ENCODE results near the gene CLEC9A.

CLEC9A gene

GRCh38 chr12:10098791-10099190, 68.3 kb downstream of the CLEC9A start, which contains the start of gene CLEC1A:
CLEC1A (minus strand) TSS chr12:10098985; CDS start chr12:10098922, 63 bp downstream.
- TF ChIP-seq L3MBTL2 (conservative IDR thresholded peaks at IDR 0.05) (no peak), ARNT (IDR thresholded peaks at IDR 0.05) (no peak), TARDBP (IDR thresholded peaks at IDR 0.05) (no peak), HDGF (IDR thresholded peaks at IDR 0.05; ENCODE audit: borderline replicate concordance) (no peak), ZNF384 (IDR thresholded peaks at IDR 0.05) (no peak), FOXM1 (IDR thresholded peaks at IDR 0.05; ENCODE audit: borderline replicate concordance) (no peak), CTBP1 (IDR thresholded peaks at IDR 0.05; ENCODE audit: borderline replicate concordance) (no peak)
- TF ChIP-seq, protein P1, sequence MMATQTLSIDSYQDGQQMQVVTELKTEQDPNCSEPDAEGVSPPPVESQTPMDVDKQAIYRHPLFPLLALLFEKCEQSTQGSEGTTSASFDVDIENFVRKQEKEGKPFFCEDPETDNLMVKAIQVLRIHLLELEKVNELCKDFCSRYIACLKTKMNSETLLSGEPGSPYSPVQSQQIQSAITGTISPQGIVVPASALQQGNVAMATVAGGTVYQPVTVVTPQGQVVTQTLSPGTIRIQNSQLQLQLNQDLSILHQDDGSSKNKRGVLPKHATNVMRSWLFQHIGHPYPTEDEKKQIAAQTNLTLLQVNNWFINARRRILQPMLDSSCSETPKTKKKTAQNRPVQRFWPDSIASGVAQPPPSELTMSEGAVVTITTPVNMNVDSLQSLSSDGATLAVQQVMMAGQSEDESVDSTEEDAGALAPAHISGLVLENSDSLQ (IDR thresholded peaks at IDR 0.05) = no peak
- ChIA-PET POLR2A (no interaction called here), CTCF (no interaction called here)
- DNase-seq (ENCODE audit: extremely low spot score) = no peak

DNA sequence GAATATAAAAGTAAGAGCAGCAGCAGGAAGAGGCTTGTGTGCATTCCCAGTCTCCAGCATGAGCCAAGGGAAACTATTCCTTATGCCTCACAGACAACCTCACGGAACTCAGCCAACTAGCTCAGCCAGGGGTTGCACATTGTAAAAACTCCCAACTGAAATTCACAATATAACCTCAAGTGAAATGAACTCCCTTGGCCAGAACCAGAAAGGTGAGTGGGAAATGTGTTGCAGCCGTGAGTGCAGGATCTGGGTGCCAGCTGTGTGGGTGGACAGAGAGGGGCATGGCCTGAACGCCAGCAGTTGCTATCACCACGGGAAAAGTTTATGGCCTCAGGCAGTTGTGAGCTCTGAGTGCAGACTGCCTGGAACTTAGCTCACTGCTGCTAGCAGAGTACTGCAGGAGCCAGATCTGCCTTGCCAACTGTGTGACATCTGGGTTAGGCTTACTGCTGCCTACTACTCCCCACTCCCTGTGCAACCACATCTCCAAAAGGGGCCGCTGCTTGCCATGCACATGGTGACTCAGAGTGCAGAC, 70.6 kb downstream of the CLEC9A start:
- no peak for DNase-seq (ENCODE audit: extremely low spot score)
- ChIA-PET CTCF (interaction anchor here (1.0 kb wide), 1 partner anchor 10 kb away, joined by 5 read pairs; no protein-coding TSS in a partner anchor), POLR2A (no interaction called here)
- TF ChIP-seq ZNF384 (IDR thresholded peaks at IDR 0.05) = no peak
- no peak for TF ChIP-seq TARDBP (IDR thresholded peaks at IDR 0.05)
- TF ChIP-seq L3MBTL2 (conservative IDR thresholded peaks at IDR 0.05) = no peak
- no peak for TF ChIP-seq LEF1 (IDR thresholded peaks at IDR 0.05; ENCODE audit: borderline replicate concordance)

GRCh38 chr12:10101648-10102220, 71.3 kb downstream of the CLEC9A start:
- POLR2A ChIA-PET = no interaction called here
- no peak for DNase-seq (ENCODE audit: extremely low spot score)
- CTCF ChIA-PET = interaction anchor here (1.0 kb wide), 1 partner anchor 11 kb away, joined by 5 read pairs; no protein-coding TSS in a partner anchor
- TF ChIP-seq ZNF384 (IDR thresholded peaks at IDR 0.05) (no peak), FOXM1 (IDR thresholded peaks at IDR 0.05; ENCODE audit: borderline replicate concordance) (no peak), SP1 (IDR thresholded peaks at IDR 0.05) (no peak)

- CTCF ChIA-PET = no interaction called here
- POLR2A ChIA-PET = no interaction called here
- TF ChIP-seq CTBP1 (IDR thresholded peaks at IDR 0.05; ENCODE audit: borderline replicate concordance) = no peak
- no peak for TF ChIP-seq ZNF384 (IDR thresholded peaks at IDR 0.05)
- TF ChIP-seq ELF4 (IDR thresholded peaks at IDR 0.05) = no peak
- no peak for TF ChIP-seq HDGF (IDR thresholded peaks at IDR 0.05; ENCODE audit: borderline replicate concordance)
- no peak for TF ChIP-seq SP1 (IDR thresholded peaks at IDR 0.05)
- no peak for TF ChIP-seq FOXA1 (IDR thresholded peaks at IDR 0.05)
- no peak for TF ChIP-seq SUZ12 (IDR thresholded peaks at IDR 0.05)
- TF ChIP-seq ARNT (IDR thresholded peaks at IDR 0.05) = no peak
- TF ChIP-seq FOXM1 (IDR thresholded peaks at IDR 0.05; ENCODE audit: borderline replicate concordance) = no peak
- no peak for TF ChIP-seq BHLHE40 (IDR thresholded peaks at IDR 0.05; ENCODE audit: borderline replicate concordance)
- DNase-seq (ENCODE audit: extremely low spot score) = no peak
These were observed 71.8 kb downstream of the CLEC9A start for GRCh38 chr12:10102322-10102721.

DNA sequence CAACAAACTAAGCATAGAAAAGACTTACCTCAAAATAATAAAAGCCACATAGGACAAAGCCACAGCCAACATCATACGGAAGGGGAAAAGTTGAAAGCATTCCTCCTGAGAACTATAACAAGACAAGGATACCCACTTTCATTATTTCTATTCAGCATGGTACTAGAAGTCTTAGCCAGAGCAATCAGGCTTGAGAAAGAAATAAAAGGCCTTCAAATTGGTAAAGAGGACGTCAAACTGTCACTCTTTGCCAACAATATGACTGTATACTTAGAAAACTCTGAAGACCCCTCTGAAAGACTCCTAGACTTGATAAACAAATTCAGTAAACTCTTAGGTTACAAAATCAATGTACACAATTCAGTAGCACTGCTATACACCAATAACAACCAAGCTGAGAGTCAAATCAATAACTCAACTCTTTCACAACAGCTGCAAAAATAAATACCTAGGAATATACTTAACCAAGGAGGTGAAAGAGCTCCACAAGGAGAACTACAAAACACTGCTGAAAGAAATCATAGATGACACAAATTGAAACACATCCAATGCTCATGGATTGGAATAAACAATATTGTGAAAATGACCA, 79.9 kb downstream of the CLEC9A start:
- DNase-seq (ENCODE audit: extremely low spot score) = no peak
- no peak for TF ChIP-seq BHLHE40 (IDR thresholded peaks at IDR 0.05; ENCODE audit: borderline replicate concordance)
- TF ChIP-seq, protein P1 (IDR thresholded peaks at IDR 0.05) = no peak
- no peak for TF ChIP-seq CTBP1 (IDR thresholded peaks at IDR 0.05; ENCODE audit: borderline replicate concordance)
- POLR2A ChIA-PET = no interaction called here
- CTCF ChIA-PET = interaction anchor here (0.7 kb wide), 1 partner anchor 1088 kb away, joined by 3 read pairs; no protein-coding TSS in a partner anchor

- TF ChIP-seq NFRKB (IDR thresholded peaks at IDR 0.05) (no peak), SP1 (IDR thresholded peaks at IDR 0.05) (no peak), FOXA1 (IDR thresholded peaks at IDR 0.05) (no peak), ARNT (IDR thresholded peaks at IDR 0.05) (no peak), SUZ12 (IDR thresholded peaks at IDR 0.05) (no peak)
- TF ChIP-seq, protein P1 (IDR thresholded peaks at IDR 0.05) = no peak
- CTCF ChIA-PET = interaction anchor here (0.7 kb wide), 1 partner anchor 1087 kb away, joined by 3 read pairs; no protein-coding TSS in a partner anchor
- POLR2A ChIA-PET = no interaction called here
- DNase-seq (ENCODE audit: extremely low spot score) = no peak
These were observed 81.0 kb downstream of the CLEC9A start for GRCh38 chr12:10111451-10111850.

DNA sequence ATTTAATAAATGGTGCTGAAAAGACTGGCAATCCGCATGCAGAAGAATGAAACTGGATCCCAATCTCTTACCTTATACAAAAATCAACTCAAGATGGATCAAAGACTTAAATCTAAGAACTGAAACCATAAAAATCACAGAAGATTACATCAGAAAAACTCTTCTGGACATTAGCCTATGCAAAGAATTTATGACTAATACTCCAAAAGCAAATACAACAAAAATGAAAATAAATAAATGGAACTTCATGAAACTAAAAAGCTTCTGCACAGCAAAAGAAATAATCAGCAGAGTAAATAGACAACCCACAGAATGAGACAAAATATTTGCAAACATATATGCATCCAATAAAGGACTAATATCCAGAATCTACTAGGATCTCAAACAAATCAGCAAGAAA, 82.6 kb downstream of the CLEC9A start:
- CTCF ChIA-PET = no interaction called here
- DNase-seq (ENCODE audit: extremely low spot score) = no peak
- POLR2A ChIA-PET = no interaction called here

More for the DNA sequence above, 82.6 kb downstream of the CLEC9A start:
- TF ChIP-seq CTBP1 (IDR thresholded peaks at IDR 0.05; ENCODE audit: borderline replicate concordance) = no peak

Measured in HEK293T (cell line).